HL-60 (cell line): ENCODE results near the gene DPH3.

Source experiments
- DNase-seq, 2 experiments: peaks; one replicate each; pipeline ENCODE4 v3.0.0-alpha.2; 2010 to 2020; ENCODE audit warnings: low read depth in 1 of 2, low spot score in 1 of 2
- H3K27ac ChIP-seq: fragments of 250-450 bp; sonication (Bioruptor Pico); replicated peaks from 2 replicates; pipeline ENCODE4 v1.5.1; 2020; ENCODE audit warnings: mild to moderate bottlenecking, moderate library complexity
- H3K27me3 ChIP-seq: fragments of 250-450 bp; sonication (Bioruptor Pico); 2 replicates; pipeline ENCODE4 v1.5.1; 2021; ENCODE audit warnings: mild to moderate bottlenecking, moderate library complexity; ENCODE audit not compliant: insufficient read depth, poor library complexity, severe bottlenecking
- H3K4me3 ChIP-seq: replicated peaks from 2 replicates; pipeline ENCODE4 v1.5.1; 2011; ENCODE audit warnings: mild to moderate bottlenecking, control low read depth, low read length; ENCODE audit not compliant: insufficient read depth
- CTCF ChIP-seq: IDR thresholded peaks from one replicate; pipeline ENCODE4 v1.5.1; 2011; ENCODE audit warnings: low read length, control low read depth, inconsistent platforms; ENCODE audit not compliant: insufficient read depth
- GABPA ChIP-seq: IDR thresholded peaks from 2 replicates; pipeline ENCODE4 v1.6.1; 2012; ENCODE audit warnings: low read depth
- POLR2AphosphoS5 ChIP-seq: IDR thresholded peaks from 2 replicates; pipeline ENCODE4 v1.6.1; 2012; ENCODE audit warnings: low read depth
- REST ChIP-seq: IDR thresholded peaks from 2 replicates; pipeline ENCODE4 v1.6.1; 2012; ENCODE audit warnings: low read depth; ENCODE audit not compliant: insufficient replicate concordance
- SPI1 ChIP-seq: IDR thresholded peaks from 2 replicates; pipeline ENCODE4 v1.6.1; 2012; ENCODE audit warnings: low read depth, mild to moderate bottlenecking, borderline replicate concordance

DPH3 gene

GRCh38 chr3:16288664-16289063, 23.9 kb upstream of the DPH3 start:
- Histone ChIP-seq H3K27ac (0 out of 2 replicates have a peak overlapping the region, but pooled peaks have one; percentile 10), H3K4me3 (no peak overlapping the region), H3K27me3 (no peaks in the 10 kb centered on the region)
- no peak for TF ChIP-seq CTCF
- TF ChIP-seq GABPA = no peak
- no peak for TF ChIP-seq REST
- no peak for TF ChIP-seq POLR2AphosphoS5
- no peak for TF ChIP-seq SPI1
- no peak for DNase-seq

GRCh38 chr3:16286751-16287543, 22.2 kb upstream of the DPH3 start:
- no peak for DNase-seq
- H3K27ac ChIP-seq = peak overlapping the region; percentile 33; the same call in 1 of the 2 replicates
- TF ChIP-seq GABPA (no peak), CTCF (no peak), POLR2AphosphoS5 (no peak), SPI1 (no peak), REST (no peak)
- no peak overlapping the region for H3K4me3 ChIP-seq
- no peaks in the 10 kb centered on the region for H3K27me3 ChIP-seq

GRCh38 chr3:16286161-16286560, 21.4 kb upstream of the DPH3 start:
- 0 out of 2 replicates have a peak overlapping the region, but pooled peaks have one; percentile 33 for H3K27ac ChIP-seq
- DNase-seq = no peak
- no peak for TF ChIP-seq SPI1
- no peak for TF ChIP-seq CTCF
- TF ChIP-seq POLR2AphosphoS5 = no peak
- TF ChIP-seq GABPA = no peak
- TF ChIP-seq REST = no peak

More at GRCh38 chr3:16286161-16286560, 21.4 kb upstream of the DPH3 start:
- H3K4me3 ChIP-seq = no peak overlapping the region
- no peaks in the 10 kb centered on the region for H3K27me3 ChIP-seq
